GM19395 (cell line): ENCODE results near the gene PPFIA1.

ENCODE experiments used
- ATAC-seq: cut with Tn5 transposase; IDR thresholded peaks from one replicate; pipeline ENCODE4 v1.9.1; 2021; ENCODE audit warnings: mild to moderate bottlenecking, moderate library complexity; ENCODE audit not compliant: unreplicated experiment

The PPFIA1 gene

DNA sequence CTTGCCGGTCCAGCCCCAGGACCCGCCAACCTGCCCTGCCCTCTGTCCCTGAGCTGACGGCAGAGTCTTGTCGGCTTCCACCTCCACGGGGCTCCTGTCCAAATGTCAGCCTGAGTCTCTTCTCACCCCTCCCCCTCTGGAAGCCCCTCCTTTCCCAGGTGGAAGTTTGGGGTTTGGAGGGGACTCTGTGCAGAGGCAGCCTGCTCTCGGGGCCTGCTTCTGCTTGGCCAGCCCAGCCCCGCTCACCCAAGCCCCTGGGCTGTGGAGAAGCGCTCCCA is 158.9 kb downstream of the PPFIA1 start:
- no peak for ATAC-seq

DNA sequence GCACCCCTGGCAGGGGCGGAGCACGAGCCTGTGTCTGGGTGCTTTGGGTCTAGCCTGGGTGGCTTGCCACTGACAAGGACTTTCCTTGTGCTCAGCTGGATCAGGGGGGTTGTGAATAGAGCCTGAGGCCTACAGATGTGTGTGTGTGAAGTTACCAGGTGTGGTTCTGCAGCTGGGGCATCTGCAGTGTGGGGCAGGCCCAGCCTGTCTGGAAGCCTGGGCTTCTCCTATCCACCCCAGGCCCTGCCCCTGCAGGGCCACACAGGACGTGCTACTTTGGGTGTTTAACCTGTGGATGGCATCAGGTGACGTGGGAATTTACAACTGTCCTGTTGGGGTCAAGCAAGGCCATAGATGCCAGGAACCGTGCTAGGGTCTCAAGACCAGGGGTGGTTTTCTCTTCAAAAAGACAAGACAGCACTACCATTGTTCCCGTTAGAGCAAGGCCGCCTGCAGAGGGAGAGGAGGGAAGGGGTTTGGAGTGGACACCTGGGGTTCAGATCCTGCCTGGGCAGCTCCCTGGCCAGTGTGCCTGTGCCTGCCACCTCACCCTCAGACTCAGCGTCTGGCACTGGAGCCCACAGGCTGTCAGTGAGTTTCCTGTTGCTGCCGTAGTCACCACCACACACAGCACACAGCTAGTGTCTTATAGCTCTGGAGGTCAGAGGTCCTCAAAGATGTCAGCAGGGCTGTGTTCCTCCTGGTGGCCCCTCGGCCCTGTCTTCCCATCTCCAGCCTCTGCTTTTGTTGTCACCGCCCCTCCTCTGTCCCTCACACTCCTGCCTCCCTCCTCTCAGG is 159.4 kb downstream of the PPFIA1 start:
- no peak for ATAC-seq

GRCh38 chr11:70430671-70431574 is 160.4 kb downstream of the PPFIA1 start:
- no peak for ATAC-seq

DNA sequence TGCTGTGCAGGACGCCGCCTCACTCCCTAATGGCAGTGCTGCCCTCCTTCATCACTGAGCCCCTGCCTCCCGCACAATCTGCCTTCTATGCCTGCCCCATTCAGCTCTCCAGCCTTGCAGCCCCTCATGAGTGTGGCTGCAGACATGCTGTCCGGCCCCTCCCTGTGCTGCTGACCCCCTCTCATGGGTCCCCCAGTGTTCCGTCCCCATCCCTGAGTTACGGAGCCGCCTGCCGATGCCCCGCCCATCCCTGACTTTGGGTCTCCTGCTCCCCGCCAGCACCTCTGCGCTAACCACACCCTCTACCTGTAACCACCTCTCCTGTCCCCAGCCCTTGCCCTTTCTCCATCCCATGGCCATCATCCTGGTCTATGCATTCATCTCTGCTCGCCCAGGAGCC is 161.1 kb downstream of the PPFIA1 start:
- no peak for ATAC-seq

GRCh38 chr11:70432065-70432464 is 161.6 kb downstream of the PPFIA1 start:
- no peak for ATAC-seq

GRCh38 chr11:70432580-70432979 is 162.1 kb downstream of the PPFIA1 start:
- ATAC-seq: no peak

DNA sequence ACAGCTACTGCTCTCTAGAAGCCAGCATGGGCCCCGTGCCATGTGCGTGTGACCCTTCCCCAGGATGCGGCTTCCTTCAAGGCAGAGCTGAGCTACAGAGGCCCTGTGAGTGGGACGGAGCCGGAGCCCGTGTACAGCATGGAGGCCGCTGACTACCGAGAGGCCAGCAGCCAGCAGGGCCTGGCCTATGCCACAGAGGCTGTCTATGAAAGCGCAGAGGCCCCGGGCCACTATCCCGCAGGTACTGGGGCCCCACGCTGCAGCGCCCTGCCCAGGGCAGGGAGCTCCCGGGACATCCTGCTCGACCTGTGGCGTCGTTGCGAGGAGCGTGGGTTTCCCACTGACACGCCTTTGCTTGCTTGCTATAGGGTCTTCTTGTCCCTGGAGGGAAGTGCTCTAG is 162.5 kb downstream of the PPFIA1 start:
- ATAC-seq: no peak

DNA sequence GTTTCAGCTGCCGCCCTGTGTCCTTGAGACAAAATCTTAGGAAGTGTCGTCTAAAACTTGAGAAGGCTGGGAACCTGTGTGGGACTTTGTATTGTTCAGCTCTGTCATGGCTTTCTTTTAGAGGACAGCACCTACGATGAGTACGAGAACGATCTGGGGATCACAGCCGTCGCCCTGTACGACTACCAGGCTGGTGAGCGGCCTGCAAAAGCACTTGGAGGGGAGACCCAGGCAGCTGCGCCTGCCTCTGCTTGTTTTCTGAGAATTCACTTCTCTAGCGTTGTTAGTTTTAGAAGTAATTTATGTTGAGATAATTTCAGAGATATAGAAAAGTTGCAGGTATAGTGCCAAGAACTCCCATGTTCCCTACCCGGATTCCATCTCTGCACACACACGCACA is 163.0 kb downstream of the PPFIA1 start:
- ATAC-seq: no peak
